Endodermal cell (in vitro differentiated cells): ENCODE results near the gene NIPAL3. TPM values are rescaled to one million over a fixed set of nuclear protein-coding genes. Genes with fewer than 3 reads are reported as not detected.

Experiments used
- DNase-seq: peaks from one replicate; pipeline ENCODE4 v3.0.0-alpha.2; 2017
- H3K27ac ChIP-seq: 2 replicates; pipeline ENCODE4 v1.5.1; 2013; ENCODE audit warnings: mild to moderate bottlenecking, low read depth, low read length, moderate library complexity
- H3K27me3 ChIP-seq: 2 replicates; pipeline ENCODE4 v1.6.1; 2013; ENCODE audit warnings: mild to moderate bottlenecking, low read length, moderate library complexity; ENCODE audit not compliant: insufficient read depth, control insufficient read depth, poor library complexity, severe bottlenecking
- H3K36me3 ChIP-seq: 2 replicates; pipeline ENCODE4 v1.7.0; 2013; ENCODE audit warnings: mild to moderate bottlenecking, low read length, moderate library complexity; ENCODE audit not compliant: control insufficient read depth, insufficient read depth
- H3K4me1 ChIP-seq: one replicate; pipeline ENCODE4 v1.7.0; 2013; ENCODE audit warnings: low read length; ENCODE audit not compliant: control insufficient read depth, insufficient read depth
- H3K4me3 ChIP-seq: 2 replicates; pipeline ENCODE4 v1.5.1; 2013; ENCODE audit warnings: mild to moderate bottlenecking, low read length, moderate library complexity
- H3K9ac ChIP-seq: 2 replicates; pipeline ENCODE4 v1.6.1; 2013; ENCODE audit warnings: mild to moderate bottlenecking, low read length, moderate library complexity; ENCODE audit not compliant: poor library complexity, severe bottlenecking; ENCODE audit errors: extremely low read depth
- H3K9me3 ChIP-seq: 2 replicates; pipeline ENCODE4 v1.6.1; 2013; ENCODE audit warnings: mild to moderate bottlenecking, low read length, moderate library complexity; ENCODE audit not compliant: control insufficient read depth
- H3K27ac Mint-ChIP-seq: 2 replicates; pipeline ENCODE4 v1.8.0; 2020; ENCODE audit warnings: mixed read lengths
- H3K27me3 Mint-ChIP-seq: 2 replicates; pipeline ENCODE4 v1.8.0; 2021; ENCODE audit warnings: mild to moderate bottlenecking, mixed read lengths; ENCODE audit not compliant: insufficient read depth
- H3K36me3 Mint-ChIP-seq: 2 replicates; pipeline ENCODE4 v1.8.0; 2020; ENCODE audit warnings: low read depth, mixed read lengths
- H3K4me1 Mint-ChIP-seq: 2 replicates; pipeline ENCODE4 v1.8.0; 2020; ENCODE audit warnings: mixed read lengths
- H3K4me3 Mint-ChIP-seq: 2 replicates; pipeline ENCODE4 v1.8.0; 2020; ENCODE audit warnings: mild to moderate bottlenecking, moderate library complexity, mixed read lengths
- H3K9me3 Mint-ChIP-seq: 2 replicates; pipeline ENCODE4 v1.8.0; 2020; ENCODE audit warnings: mild to moderate bottlenecking, mixed read lengths
- WGBS, 2 experiments: methylation state at CpG; one replicate each; pipeline versions ENCODE4 v1.1.5 to v1.1.7; 2013; ENCODE audit warnings: missing lambda C conversion rate in 2 of 2, mixed read lengths in 1 of 2; ENCODE audit not compliant: insufficient coverage in 1 of 2, insufficient read length in 1 of 2; 5-methylcytosine and 5-hydroxymethylcytosine counted together
- total RNA-seq, 2 donors: library from RNA; stranded (reverse); fragmentation: NEBNext Ultra II Directional in 1 of 2; extraction: Animal tissue kit (Norgen Biotek cat#: 25700) in 1 of 2; gene quantifications; 2 replicates in 1 of 2; 3 replicates in 1 of 2; pipeline ENCODE4 v1.2.1, GENCODE V29; 2021
- TF ChIP-seq, protein P1 (sequence below): fragments of 200-600 bp; sonication (generic); conservative IDR thresholded peaks from 2 replicates; pipeline ENCODE4 v1.5.0; 2021; ENCODE audit warnings: antibody characterized with exemption, mild to moderate bottlenecking

NIPAL3 gene
- total RNA-seq, 2 donors from 2014 or later: 4.7 to 5.5 TPM

DNA sequence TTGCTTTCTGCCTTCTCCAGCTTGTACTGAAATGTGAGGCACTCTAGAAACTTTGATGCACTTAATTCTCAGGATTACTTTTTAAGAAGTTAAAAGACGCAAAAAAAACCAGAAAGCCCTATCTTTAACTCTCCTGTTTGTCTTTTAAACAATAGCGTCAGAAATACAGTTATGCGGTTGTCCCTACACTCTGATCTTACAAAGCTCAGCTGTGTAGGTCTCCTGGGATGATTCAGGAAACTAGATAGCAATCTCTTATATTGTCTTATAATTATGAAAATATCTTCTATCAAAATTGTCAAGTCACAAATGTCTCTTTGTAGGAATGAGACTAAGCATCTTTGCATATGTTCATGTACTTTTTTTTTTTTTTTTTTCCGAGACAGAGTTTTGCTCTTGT, 60.1 kb downstream of the NIPAL3 start:
- Histone ChIP-seq H3K4me3 (no peak overlapping the region), H3K27ac (no peak overlapping the region), H3K4me1 (no peaks in the 10 kb centered on the region), H3K9me3 (no peaks in the 10 kb centered on the region), H3K36me3 (no peaks in the 10 kb centered on the region), H3K9ac (no peak overlapping the region), H3K27me3 (no peaks in the 10 kb centered on the region)
- no peak overlapping the region for H3K27ac Mint-ChIP-seq
- H3K4me3 Mint-ChIP-seq: no peak overlapping the region
- DNase-seq: no peak
- 87 to 89% methylated on average over 3 to 4 of the region's 4 CpGs for WGBS, 2 experiments
- no peaks in the 10 kb centered on the region for H3K36me3 Mint-ChIP-seq
- H3K27me3 Mint-ChIP-seq: no peaks in the 10 kb centered on the region
- TF ChIP-seq, protein P1, sequence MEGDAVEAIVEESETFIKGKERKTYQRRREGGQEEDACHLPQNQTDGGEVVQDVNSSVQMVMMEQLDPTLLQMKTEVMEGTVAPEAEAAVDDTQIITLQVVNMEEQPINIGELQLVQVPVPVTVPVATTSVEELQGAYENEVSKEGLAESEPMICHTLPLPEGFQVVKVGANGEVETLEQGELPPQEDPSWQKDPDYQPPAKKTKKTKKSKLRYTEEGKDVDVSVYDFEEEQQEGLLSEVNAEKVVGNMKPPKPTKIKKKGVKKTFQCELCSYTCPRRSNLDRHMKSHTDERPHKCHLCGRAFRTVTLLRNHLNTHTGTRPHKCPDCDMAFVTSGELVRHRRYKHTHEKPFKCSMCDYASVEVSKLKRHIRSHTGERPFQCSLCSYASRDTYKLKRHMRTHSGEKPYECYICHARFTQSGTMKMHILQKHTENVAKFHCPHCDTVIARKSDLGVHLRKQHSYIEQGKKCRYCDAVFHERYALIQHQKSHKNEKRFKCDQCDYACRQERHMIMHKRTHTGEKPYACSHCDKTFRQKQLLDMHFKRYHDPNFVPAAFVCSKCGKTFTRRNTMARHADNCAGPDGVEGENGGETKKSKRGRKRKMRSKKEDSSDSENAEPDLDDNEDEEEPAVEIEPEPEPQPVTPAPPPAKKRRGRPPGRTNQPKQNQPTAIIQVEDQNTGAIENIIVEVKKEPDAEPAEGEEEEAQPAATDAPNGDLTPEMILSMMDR: no peak
- H3K9me3 Mint-ChIP-seq: no peaks in the 10 kb centered on the region
- H3K4me1 Mint-ChIP-seq: no peaks in the 10 kb centered on the region

- 60% methylated on average over 1 of the region's 2 CpGs; no CpG with 5 or more reads in 1 of the 2 experiments for WGBS, 2 experiments
These were observed 61.0 kb downstream of the NIPAL3 start for GRCh38 chr1:24476571-24476970.

DNA sequence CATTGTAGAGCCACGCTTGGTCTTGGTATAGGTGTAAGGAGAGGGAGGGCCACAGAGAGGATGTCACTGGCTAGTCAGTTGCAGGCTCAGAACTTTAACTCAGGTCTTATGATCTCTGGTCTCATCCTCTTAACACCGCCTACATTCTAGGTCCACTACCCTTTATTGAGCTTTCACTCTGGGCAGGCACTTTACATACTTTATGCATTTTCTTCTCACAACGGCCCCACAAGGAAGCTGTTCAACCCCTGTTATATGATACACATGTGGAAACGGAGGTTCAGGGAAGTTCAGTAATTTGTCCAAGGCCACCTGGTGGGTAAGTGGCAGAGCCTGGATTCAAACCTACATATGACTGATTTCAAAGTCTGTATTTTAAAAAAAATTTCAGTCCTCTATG, 61.7 kb downstream of the NIPAL3 start:
- TF ChIP-seq, protein P1: no peak
- whole genome bisulfite sequencing, 2 experiments: 90 to 92% methylated on average over 1 to 4 of the region's 4 CpGs
- Mint-ChIP-seq H3K4me3 (no peak overlapping the region), H3K27me3 (no peaks in the 10 kb centered on the region), H3K36me3 (no peaks in the 10 kb centered on the region), H3K27ac (no peak overlapping the region), H3K9me3 (no peaks in the 10 kb centered on the region), H3K4me1 (peaks cover 8% of the 10 kb centered on the region)
- no peak for DNase-seq
- Histone ChIP-seq H3K27me3 (no peaks in the 10 kb centered on the region), H3K9ac (no peak overlapping the region), H3K4me3 (no peak overlapping the region), H3K36me3 (no peaks in the 10 kb centered on the region), H3K27ac (no peak overlapping the region), H3K4me1 (no peaks in the 10 kb centered on the region), H3K9me3 (no peaks in the 10 kb centered on the region)

More at GRCh38 chr1:24476571-24476970, 61.0 kb downstream of the NIPAL3 start:
- Histone ChIP-seq H3K36me3 (no peaks in the 10 kb centered on the region), H3K9ac (no peak overlapping the region), H3K4me1 (no peaks in the 10 kb centered on the region), H3K27ac (no peak overlapping the region), H3K9me3 (no peaks in the 10 kb centered on the region), H3K4me3 (no peak overlapping the region), H3K27me3 (no peaks in the 10 kb centered on the region)
- peaks cover 6% of the 10 kb centered on the region for H3K4me1 Mint-ChIP-seq
- TF ChIP-seq, protein P1: no peak
- H3K27me3 Mint-ChIP-seq: no peaks in the 10 kb centered on the region
- no peak overlapping the region for H3K4me3 Mint-ChIP-seq
- DNase-seq: no peak
- no peak overlapping the region for H3K27ac Mint-ChIP-seq
- H3K9me3 Mint-ChIP-seq: no peaks in the 10 kb centered on the region
- H3K36me3 Mint-ChIP-seq: no peaks in the 10 kb centered on the region
